ENCODE measurements around the gene CES5A.

CES5A gene, protein sequence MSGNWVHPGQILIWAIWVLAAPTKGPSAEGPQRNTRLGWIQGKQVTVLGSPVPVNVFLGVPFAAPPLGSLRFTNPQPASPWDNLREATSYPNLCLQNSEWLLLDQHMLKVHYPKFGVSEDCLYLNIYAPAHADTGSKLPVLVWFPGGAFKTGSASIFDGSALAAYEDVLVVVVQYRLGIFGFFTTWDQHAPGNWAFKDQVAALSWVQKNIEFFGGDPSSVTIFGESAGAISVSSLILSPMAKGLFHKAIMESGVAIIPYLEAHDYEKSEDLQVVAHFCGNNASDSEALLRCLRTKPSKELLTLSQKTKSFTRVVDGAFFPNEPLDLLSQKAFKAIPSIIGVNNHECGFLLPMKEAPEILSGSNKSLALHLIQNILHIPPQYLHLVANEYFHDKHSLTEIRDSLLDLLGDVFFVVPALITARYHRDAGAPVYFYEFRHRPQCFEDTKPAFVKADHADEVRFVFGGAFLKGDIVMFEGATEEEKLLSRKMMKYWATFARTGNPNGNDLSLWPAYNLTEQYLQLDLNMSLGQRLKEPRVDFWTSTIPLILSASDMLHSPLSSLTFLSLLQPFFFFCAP

DNA sequence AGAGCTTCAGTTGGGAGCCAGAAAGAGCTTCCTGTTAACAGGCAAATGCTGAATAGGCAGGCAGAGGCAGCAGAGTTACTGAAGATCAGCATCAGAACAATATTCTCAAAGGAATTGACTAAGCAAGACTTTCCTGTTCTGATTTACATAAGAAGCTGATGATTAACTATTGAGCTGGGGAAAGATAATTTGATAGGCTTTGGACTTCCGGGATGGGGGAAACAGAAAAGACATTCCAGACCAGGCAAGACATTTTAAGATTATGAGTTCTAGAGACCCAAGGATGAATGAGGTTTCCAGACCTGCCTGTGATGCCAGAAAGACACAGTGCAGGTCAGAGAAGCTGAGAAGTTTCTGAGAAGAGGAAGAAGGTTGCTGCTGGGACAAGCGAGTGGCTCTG, at the start of gene CES5A:
TSS of gene CES5A (minus strand) at position 101 of the 400 bp plus-strand sequence. CDS start 152 bp downstream, outside the sequence.
- DNase-seq (ENCODE audit: low read depth, low spot score) = no peak

DNA sequence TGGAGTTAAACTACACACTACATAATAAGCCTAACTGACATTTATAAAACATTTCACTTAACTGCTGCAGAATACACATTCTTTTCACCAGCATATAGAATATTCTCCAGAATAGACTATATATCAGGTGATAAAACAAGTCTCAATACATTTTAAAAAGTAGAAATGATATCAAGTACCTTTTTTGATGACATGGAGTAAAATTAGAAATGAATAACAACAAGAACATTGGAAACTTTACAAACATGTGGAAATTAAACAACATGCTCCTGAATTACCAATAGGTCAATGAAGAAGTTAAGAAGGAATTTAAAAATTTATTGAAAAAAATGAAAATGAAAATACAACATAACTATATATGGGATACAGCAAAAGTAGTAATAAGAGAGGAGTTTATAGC, 47.5 kb upstream of the CES5A start:
- no peak for DNase-seq (ENCODE audit: low read depth, low spot score)

DNA sequence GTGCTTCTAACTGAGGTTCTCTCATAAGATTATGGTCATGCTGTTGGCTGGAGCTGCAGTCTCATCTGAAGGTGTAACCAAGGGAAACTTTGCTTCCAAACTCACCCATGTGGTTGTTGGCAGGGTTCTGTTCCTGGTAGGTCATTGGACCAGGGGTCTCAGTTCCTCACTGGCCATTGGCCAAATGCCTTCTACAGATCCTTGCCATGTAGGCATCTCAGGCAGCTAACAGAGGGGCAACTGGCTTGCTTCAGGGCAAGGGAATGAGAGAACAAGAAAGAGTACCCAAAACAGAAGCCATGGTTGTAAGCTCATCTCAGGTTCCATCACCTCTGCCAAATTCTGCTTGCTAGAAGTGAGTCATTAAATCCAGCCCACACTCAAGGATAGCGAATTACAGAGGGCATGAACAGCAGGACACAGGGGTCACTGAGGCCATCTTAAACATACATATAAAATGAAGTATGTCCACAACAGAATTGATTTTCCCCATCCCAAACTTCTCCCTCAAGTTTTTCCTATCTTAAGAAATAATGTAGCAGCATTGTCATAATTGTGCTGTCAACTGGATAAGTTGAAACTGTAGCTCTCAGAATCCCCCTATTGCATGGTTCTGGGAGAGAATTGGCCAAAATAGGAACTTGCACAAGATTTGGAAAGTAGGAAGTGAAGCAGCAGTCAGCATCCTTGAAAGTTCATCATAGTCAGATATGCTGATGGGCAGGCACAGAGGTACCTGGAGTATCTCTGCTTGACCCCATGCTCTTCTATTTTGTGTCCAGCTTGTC, 42.4 kb upstream of the CES5A start:
- no peak for DNase-seq (ENCODE audit: low read depth, low spot score)

DNA sequence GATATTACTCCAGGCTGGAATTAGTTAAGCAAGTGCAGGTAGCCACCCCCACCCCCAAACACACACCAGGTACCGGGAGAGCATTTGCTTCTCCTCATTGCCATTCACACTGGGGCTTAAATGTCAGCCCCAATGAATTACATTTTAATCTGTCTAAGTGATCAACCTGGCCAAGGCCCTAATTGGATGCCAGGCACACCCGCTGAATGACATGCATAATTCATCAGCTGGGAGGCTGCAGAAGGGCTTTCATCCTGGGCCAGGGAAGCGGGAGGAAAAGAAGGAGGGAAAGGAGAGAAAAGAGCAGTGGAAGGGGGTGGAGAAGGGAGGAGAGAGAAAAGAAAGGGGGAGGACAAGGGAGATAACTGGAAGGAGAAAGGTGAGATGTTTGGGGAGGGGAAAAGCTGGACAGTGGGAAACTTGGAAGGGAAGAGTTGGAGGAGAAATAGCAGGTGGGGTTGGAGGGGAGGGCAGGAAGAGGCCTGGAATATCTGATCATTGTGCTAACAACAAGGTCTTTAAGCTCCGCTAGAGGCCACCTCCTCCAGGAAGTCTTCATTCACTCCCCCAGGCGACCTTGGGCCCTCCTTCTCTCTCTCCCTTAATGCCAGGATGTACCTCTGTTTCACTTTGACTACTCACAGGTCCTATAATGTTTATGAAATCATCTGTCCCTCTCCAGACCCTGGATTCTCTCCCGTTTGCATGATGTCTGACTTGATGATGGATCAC, 40.1 kb upstream of the CES5A start:
- no peak for DNase-seq (ENCODE audit: low read depth, low spot score)

DNA sequence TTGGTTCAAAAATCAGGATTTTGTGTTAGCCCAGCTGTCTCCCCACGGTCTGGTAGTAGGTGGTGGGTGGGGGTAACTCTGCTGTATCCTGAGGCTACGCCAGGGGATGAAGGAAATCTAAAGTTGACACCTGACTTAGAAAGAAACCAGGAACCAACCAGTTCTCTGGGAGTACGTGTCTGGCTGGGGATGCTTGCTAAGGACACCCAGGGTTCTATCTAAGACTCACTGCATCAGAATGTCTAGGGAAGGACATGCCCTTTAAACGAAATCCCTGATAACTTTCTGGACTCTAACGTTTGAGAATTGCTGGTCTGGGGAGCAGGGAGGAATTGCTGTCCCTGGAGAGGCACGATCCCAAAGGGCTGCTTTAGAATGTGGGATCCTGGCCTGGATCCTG, 39.2 kb upstream of the CES5A start:
- DNase-seq (ENCODE audit: low read depth, low spot score) = no peak

DNA sequence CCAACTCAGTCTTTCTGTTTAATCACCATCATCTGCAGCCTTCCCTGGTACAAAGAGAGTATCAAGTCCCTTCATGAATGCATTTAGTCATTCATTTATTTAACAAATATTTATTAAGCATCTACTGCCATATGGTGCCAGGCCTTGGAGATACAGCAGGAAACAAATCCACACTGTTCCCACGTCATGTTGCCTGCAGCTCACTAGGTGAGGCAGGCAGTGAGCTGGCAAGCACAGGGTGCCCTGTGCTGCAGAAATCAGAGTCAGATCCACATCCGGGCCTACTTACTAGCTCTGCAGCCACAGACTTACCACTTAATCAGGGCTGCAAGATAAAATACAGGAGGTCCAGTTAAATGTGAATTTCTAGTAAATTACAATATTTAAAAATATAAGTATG, 38.5 kb upstream of the CES5A start:
- DNase-seq (ENCODE audit: low read depth, low spot score) = no peak

DNA sequence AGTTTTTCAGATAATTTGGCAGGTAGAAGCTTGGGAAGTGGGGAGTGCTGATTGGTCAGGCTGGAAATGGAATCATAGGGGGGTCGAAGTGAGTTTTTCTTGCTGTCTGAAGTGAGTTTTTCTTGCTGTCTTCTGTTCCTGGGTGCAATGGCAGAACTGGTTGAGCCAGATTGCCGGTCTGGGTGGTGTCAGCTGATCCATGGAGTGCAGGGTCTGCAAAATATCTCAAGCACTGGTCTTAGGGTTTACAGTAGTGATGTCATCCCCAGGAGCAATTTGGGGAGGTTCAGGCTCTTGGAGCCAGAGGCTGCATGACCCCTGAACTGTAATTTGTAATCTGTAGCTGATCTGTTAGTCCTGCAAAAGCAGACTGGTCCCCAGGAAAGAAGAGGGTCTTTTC, 37.9 kb upstream of the CES5A start:
- peak; percentile 65 for DNase-seq (ENCODE audit: low read depth, low spot score)

DNA sequence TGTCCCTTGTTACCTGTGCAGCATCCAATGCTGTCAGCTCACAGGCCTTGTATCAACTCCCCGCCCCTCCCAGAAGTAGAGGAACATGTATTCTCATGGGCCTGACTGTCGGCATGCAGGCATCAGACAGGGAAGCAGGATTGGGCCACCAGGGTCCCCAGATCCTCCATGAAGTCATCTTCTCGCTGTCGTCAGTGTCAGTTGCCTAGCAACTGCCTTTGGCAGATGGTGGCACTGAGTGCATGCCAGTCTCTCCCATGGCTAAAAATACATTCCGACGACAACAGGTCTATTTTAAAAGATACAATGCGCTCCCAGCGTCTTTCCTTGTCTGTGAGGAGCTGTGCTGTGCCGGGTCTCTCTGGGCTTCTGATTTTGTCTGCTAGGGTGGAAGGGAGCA, 36.8 kb upstream of the CES5A start:
- no peak for DNase-seq (ENCODE audit: low read depth, low spot score)

DNA sequence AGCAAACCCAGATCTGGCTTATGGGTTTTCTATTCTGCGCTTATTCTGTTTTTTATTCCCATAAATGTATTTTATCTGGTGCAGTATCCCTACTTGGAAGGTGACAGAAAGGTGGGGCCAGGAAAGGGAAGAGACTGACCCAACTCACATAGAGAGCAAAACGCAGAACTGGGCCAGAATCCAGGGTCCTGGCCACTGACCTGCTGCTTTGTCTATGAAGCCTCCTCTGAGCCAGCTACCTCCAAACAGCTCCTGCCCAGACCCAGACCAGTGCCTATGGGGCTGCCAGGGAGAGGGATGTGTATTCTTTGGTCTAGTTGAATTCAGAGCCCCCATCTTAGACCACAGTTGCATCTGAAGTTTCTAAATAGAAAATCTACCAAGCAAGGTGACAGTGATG, 36.4 kb upstream of the CES5A start:
- DNase-seq (ENCODE audit: low read depth, low spot score) = no peak

DNA sequence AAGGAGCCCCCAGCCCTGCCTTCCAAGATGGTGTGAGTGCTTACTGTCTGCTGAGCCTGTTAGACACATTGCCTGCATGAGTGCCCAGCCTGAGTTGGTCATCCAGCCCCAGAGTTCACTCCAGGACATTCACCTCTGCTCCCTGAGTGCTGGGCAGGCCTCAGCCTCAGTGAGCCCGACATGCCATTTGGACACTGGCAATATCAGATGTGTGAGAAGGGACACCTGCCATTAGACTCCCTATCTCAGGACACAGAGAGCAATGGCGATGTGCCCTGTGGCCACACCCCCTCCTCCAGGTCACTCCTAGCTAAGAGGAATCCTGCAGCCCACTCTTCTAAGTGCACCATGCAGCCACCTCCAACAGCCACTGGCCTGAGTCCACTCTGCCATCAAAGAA, 34.7 kb upstream of the CES5A start:
- DNase-seq (ENCODE audit: low read depth, low spot score) = no peak

DNA sequence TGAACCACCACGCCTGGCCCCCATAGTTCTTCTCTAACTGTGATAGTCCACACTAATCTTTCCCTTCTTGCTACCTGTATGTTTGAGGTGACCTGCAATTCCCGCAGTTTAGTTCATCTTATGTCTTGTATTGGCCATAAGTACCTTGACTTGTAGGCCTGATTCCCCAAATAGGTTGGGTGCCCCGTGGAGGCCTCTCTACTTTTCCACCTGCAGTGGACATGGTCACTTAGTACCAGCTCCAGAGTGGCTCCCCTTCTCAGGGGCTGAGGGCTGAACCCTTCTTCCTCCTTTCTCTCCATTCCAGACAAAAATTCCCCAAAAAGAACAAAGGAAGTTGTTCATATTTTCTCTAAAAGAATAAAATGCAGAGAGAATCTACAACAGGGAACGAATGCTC, 33.5 kb upstream of the CES5A start:
- no peak for DNase-seq (ENCODE audit: low read depth, low spot score)

DNA sequence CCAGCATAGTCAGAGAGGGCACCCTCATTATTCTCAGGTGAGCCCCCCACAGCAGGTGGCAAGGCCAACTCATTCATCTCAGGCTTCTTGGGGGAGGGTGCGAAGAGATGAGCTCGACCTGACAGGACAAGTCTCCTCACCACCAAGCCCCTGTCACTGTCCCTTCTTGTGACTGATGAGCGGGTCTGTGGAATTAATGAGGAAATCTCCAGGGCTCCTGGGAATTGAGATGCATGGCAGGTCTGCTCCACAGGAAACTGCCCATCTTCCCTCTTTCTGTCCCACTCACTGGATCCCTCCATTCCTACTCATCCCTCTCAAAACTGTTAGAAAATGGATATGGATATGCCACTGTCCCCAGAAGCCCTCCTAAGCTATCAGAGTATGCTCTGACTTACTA, 32.5 kb upstream of the CES5A start:
- no peak for DNase-seq (ENCODE audit: low read depth, low spot score)

DNA sequence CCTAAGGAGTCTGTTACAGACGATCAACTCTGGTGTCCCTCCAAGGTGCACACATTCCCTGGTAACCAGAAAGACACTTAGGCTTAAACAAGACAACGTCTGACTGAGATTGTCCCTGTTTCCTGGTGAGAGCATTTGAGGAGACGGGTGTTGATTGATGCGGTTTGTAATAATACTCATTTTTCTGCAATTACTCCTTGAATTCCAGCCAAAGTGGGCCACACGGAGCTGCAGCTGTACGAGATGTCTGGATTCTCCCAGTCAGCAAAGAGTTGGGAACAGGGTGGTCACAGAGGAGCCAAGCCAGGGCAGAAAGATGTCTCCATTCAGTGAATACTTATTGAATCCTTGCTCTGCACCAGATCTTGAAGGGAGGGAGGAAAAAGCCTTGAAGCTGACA, 30.9 kb upstream of the CES5A start:
- no peak for DNase-seq (ENCODE audit: low read depth, low spot score)

DNA sequence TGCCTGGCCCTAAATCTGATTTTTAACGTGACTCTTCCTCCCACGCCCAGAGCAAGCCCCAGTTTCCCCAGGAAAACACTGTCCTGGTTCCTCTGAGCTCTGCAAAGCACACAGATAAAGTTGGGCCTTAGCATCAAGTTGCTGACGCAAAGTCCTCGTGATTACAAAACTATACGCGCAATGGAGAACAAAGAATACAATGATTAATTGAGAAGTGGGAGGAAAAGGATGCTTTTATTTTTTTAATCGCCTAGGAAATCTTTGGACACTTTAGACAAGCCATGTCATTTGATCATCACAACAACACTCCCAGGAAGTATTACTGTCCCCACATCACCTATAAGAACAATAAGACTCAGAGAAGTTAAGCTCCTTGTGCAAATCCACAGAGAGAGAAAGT, 30.5 kb upstream of the CES5A start:
- no peak for DNase-seq (ENCODE audit: low read depth, low spot score)

DNA sequence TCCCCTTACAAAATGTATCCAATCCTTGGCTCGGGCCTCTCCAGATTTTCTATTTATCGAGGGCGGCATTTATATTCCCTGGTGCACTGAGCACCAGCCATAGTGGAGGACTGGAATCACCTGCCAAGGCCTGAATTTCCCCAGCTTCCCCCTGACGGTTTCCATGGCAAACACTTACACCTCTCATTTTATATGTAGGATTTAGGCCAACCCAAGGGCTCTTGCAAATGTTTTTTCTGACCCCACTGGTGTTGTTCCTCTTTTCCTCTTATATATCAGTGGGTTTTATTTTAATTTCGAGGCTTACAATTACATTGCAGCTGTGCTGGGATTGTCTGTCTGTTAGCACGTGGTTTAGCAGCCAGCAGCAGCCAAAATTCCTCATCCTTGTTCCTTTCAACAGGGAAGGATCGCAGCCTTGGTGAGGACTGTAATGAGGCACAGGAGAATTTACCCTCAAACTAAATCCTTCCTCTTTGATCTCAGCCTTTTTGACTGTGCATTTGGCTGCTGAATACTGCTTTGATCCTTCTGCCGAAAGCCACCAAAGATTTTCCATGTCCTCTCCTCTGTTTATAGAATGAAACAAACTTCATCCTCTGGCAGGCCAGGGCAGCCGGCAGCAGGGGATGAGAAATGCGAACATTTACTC, 26.5 kb upstream of the CES5A start:
- DNase-seq (ENCODE audit: low read depth, low spot score) = no peak

DNA sequence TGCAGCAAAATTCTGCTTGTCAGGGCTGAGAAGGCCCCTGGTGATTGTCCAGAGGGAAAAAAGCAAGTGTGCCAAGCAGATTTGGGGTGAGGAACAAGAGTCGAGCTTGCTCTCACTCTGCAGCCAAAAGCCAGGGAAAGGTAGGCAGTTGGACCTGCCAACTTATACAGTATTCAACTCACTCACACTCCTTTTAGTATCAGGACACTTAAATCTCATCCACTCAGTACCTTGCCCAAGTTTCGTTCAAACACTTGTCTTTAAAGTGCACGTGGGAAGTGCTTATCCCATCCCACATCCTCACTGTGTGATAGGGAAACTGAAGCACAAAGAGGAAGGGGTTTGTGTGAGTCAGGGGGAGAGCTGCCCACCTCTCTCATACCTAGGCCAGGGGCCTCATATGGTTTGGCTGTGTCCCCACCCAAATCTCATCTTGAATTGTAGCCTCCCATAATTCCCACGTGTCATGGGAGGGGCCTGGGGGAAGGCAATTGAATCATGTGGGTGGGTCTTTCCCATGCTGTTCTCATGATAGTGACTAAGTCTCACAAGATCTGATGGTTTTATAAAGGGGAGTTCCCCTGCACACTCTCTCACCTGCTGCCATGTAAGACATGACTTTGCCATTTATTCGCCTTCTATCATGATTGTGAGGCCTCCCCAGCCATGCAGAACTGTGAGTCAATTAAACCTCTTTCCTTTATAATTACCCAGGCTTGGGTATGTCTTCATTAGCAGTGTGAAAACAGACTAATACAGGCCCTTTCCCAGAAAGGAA, 25.6 kb upstream of the CES5A start:
- DNase-seq (ENCODE audit: low read depth, low spot score) = no peak

DNA sequence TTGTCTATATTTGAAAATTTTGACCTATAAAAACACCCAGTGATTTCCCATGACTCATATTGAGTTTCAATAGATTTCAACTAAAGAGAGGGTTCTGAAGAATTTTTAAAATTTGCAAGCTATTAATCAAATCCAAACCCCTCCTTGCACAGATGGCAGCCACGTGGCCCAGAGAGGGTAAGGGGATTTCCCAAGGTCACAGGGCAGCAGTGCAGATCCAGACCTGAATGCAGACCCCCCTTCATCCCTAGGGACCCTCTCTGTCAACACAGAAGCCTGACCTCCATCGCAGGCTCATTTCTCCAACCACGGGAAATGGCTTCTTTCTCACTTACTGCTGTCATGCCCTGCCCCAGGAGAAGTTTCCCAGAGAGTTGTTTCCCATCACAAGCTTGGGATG, 24.7 kb upstream of the CES5A start:
- no peak for DNase-seq (ENCODE audit: low read depth, low spot score)

DNA sequence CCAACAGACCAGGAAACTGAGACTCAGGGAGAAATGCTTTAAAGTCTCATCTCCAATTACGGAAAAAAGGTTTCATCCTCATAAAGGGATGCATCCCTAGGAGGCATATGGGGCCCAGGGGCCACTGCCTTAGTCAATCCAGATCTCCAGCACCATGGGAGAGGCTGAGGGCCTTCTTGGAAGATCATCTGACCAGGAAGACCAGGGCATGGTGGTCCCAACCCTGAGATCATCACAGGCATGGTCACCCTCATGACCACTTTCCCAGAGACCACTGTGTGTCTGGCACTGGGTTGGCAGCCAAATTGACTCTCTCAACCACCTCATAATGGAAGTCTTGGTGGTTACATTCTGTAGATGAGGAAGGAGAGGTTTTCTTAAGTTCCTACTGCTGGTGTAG, 23.4 kb upstream of the CES5A start:
- DNase-seq (ENCODE audit: low read depth, low spot score) = no peak

DNA sequence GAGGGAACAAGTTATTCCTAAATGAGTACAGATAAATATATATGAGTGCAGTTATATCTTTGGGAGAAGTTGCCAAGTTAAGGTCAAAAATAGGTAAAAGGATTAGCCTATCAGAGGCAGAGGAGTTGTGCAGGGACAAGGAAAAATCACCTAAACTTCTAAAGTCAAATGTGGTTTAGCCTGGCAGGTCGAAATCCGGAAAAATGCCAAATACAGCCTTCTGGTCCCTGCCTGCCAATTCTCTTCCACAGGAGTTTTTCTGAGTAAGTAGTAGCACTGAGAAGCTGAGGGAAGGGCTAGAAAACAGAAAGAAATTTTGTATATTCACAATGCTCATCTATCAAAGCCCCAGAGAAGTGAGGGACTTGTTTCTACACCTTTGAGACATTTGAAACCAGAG, 17.6 kb upstream of the CES5A start:
- DNase-seq (ENCODE audit: low read depth, low spot score) = no peak

DNA sequence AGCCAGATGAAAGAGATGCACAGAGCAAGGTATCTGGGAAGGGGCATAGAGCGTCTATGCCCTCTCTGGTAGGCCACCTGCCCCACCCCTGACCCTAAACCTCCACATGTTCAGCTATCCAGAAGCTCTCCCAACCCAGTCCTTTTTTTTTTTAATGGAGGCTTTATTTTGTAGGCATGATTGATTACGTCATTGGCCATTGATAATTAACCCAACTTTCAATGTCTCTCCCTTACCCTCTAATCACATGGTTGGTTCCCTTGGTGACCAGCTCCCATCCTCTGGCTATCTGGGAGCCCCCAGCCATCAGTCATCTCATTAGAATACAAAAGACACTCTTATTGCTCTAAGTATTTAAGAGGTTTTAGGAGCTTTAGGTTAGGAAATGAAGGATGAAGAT, 14.3 kb upstream of the CES5A start:
- DNase-seq (ENCODE audit: low read depth, low spot score) = no peak

DNA sequence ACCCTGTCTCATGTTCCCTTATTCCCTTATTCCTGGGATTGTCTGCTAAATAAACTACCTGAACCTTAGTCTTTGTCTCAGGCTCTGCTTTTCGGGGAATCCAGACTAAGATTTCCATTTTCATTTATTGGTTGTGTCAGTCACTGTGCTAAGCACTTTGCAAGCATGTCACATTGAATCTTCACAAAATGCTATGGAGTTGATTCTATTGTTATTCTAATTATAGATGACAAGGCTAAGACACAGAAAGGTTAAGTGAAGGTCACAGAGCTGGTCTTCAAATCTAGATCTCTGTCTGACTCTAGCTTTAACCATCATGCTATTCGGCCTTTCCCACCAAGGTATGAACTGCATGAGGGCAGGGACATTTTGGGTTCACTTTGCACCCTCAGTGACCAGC, 13.4 kb upstream of the CES5A start:
- DNase-seq (ENCODE audit: low read depth, low spot score) = no peak

Data from ELF-1 (cell line).